ENCODE data around the gene FHOD1. TPM values are rescaled to one million over a fixed set of nuclear protein-coding genes. Genes with fewer than 3 reads are reported as not detected.

Gene FHOD1
- total and polyA plus RNA-seq, 9 of the 15 experiments (the other 6 are each of a cell fraction or from before 2014, with no cell fraction given): 18.7 to 126 (median 32.3) TPM

GRCh38 chr16:67215706-67216105 is 31.6 kb downstream of the FHOD1 start:
- peak overlapping the region in 1 of 2 experiments; percentile 75; a peak in 1 of 4 replicates for H3K9ac ChIP-seq (ENCODE audit: insufficient read depth in 1 of 2, low read depth in 2 of 2, low read length in 2 of 2)
- POLR2A ChIA-PET: interaction anchor here (0.7 to 2.4 kb wide), 2 partner anchors 9 to 11 kb away, joined by 3 to 9 read pairs; partner anchors contain the start of gene TMEM208
- BruUV-seq (replicated peaks): no TSS peak

More at GRCh38 chr16:67215706-67216105, 31.6 kb downstream of the FHOD1 start:
- 62% methylated on average over 5 of the region's 5 CpGs for WGBS (ENCODE audit: insufficient coverage, low coverage, missing lambda C conversion rate)
- peak in 1 of 4 experiments; percentile 45 for DNase-seq (ENCODE audit: extremely low read depth in 1 of 4, low spot score in 3 of 4)
- H3K27me3 ChIP-seq (ENCODE audit: control insufficient read depth in 2 of 2, insufficient read depth in 2 of 2, low read length in 2 of 2): no peaks in the 10 kb centered on the region
- no peak for FAIRE-seq
- intact Hi-C loops (cut with micrococcal nuclease): no loop called here
- TF ChIP-seq FIP1L1 (IDR thresholded peaks at IDR 0.05; ENCODE audit: low read depth, low read length, poor library complexity, severe bottlenecking) (no peak), ARID3A (IDR thresholded peaks at IDR 0.05; ENCODE audit: borderline replicate concordance, low read depth, low read length) (no peak), SRSF3 (IDR thresholded peaks at IDR 0.05; ENCODE audit: insufficient read depth, low read length) (no peak), CREBBP (IDR thresholded peaks at IDR 0.05; ENCODE audit: low read depth, low read length) (no peak), CREB1 (IDR thresholded peaks at IDR 0.05) (no peak), CREB1 (CRISPR knock-in tag; IDR thresholded peaks at IDR 0.05) (no peak), IRF2 (CRISPR knock-in tag; IDR thresholded peaks at IDR 0.05) (no peak), ZNF217 (CRISPR knock-in tag; IDR thresholded peaks at IDR 0.05) (no peak)
- TF ChIP-seq, protein P1, sequence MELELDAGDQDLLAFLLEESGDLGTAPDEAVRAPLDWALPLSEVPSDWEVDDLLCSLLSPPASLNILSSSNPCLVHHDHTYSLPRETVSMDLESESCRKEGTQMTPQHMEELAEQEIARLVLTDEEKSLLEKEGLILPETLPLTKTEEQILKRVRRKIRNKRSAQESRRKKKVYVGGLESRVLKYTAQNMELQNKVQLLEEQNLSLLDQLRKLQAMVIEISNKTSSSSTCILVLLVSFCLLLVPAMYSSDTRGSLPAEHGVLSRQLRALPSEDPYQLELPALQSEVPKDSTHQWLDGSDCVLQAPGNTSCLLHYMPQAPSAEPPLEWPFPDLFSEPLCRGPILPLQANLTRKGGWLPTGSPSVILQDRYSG (tag; conservative IDR thresholded peaks at IDR 0.05; ENCODE audit: low read depth): no peak
- TF ChIP-seq, protein P2, sequence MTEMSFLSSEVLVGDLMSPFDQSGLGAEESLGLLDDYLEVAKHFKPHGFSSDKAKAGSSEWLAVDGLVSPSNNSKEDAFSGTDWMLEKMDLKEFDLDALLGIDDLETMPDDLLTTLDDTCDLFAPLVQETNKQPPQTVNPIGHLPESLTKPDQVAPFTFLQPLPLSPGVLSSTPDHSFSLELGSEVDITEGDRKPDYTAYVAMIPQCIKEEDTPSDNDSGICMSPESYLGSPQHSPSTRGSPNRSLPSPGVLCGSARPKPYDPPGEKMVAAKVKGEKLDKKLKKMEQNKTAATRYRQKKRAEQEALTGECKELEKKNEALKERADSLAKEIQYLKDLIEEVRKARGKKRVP (CRISPR knock-in tag; IDR thresholded peaks at IDR 0.05): no peak
- CTCF ChIA-PET (ENCODE audit: low intra/inter-chr PET ratio): no interaction called here
- H3K4me1 ChIP-seq (replicated peaks in 1 of 2; ENCODE audit: control insufficient read depth in 2 of 2, insufficient read depth in 2 of 2, low read length in 2 of 2): peaks cover 20 to 26% of the 10 kb centered on the region in 2 experiments
- H3K36me3 ChIP-seq (ENCODE audit: control insufficient read depth, insufficient read depth, low read length): no peaks in the 10 kb centered on the region
- H3K79me2 ChIP-seq (ENCODE audit: control insufficient read depth, insufficient read depth, low read length): no peaks in the 10 kb centered on the region
- no peak overlapping the region for H3K27ac ChIP-seq (ENCODE audit: extremely low read depth, low read depth, low read length)
- 0 out of 2 replicates have a peak overlapping the region, but pooled peaks have one; percentile 26 for H2AFZ ChIP-seq (ENCODE audit: low read depth, low read length)
- no peaks in the 10 kb centered on the region for H4K20me1 ChIP-seq (replicated peaks; ENCODE audit: control insufficient read depth, insufficient read depth, low read length)
- in situ Hi-C loops (cut with MboI): no loop called here
- no peak overlapping the region for H3K4me3 ChIP-seq
- no peak for ATAC-seq
- H3K9me1 ChIP-seq (ENCODE audit: control insufficient read depth, insufficient read depth, low read length): no peaks in the 10 kb centered on the region
- no peaks in the 10 kb centered on the region for H3K9me3 ChIP-seq (replicated peaks; ENCODE audit: control insufficient read depth, insufficient read depth, low read depth, low read length)
- H3K4me2 ChIP-seq (ENCODE audit: insufficient read depth, low read length): no peak overlapping the region

Measured in K562 (cell line).